DMS114 treated with DMSO at 0.1 percent for 48 hours (cell line): Measurements from ENCODE around the gene SYT10.
"Not testable (repeated sequence)": the region's sequence is repeated elsewhere in the genome, so short reads cannot be mapped to it uniquely, and the experiment has no call there.

Experiments
- DNase-seq: peaks from one replicate; lab custom pipeline; 2025; ENCODE audit not compliant: unreplicated experiment; lab: John Stamatoyannopoulos, UW

Gene SYT10

DNA sequence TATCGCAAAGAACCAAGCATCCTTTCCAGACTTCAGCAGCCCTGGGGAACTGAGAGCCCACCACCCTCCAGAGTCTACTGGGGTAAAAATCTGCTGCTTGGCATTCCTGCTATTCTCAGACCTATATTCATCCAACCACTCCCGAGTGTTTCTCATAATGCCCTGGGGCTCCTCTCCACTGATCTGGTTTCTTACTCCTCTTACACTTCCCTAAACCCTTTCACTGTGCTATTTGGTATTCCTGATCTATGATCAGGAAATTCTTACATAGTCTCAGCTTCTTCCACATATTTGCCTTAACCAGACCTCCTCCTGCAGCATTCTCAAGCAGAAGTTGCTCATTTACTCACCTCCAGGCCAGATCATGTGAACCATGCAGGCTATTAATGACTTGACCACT lies 82.4 kb downstream of the SYT10 start:
- no peak for DNase-seq

DNA sequence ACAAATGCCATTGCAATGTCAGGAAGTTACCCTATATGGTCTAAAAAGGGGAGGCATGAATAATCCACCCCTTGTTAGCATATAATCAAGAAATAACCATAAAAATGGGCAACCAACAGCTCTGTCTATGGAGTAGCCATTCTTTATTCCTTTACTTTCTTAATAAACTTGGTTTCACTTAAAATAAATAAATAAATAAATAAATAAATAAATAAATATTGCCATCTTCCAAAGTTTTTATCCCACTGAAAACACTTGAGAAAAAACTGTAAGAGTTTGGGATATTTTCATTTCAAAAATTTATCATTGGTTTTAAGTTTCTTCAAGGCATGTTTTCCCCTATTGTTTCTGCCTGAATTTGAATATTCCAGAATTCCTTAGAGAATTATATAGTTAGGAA lies 89.8 kb downstream of the SYT10 start:
- DNase-seq = no peak

DNA sequence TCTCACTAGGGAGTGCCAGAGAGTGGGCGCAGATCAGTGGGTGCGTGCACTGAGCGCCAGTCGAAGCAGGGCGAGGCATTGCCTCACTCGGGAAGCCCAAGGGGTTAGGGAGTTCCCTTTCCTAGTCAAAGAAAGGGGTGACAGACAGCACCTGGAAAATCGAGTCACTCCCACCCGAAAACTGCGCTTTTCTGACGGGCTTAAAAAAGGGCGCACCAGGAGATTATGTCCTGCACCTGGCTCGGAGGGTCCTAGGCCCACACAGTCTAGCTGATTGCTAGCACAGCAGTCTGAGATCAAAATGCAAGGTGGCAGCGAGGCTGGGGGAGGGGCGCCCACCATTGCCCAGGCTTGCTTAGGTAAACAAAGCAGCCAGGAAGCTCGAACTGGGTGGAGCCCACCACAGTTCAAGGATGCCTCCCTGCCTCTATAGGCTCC lies 107.6 kb downstream of the SYT10 start:
- not testable (repeated sequence) for DNase-seq

DNA sequence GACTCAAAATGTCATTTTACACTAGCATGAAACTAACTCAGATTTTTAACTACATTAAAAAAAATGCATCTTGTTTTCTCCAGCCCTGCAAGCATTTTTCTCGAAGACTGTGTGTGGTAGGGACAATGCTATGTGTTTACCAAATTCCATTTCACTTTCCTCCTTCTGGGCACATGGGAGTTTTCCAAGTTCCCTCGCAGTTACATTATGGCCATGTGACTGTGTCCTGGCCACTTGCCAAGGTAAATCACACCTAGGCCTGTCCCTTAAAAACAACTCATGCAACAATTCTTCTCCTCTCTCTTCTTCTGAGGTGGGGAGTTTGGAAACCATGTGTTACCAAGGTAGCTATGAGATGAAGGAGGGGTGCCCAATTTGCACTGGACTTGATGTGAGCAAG lies 108.7 kb downstream of the SYT10 start:
- DNase-seq = no peak
